Measurements from ENCODE around the gene GPS2. TPM values are rescaled to one million over a fixed set of nuclear protein-coding genes. Genes with fewer than 3 reads are reported as not detected.

Gene GPS2
- total RNA-seq, 1 donor from 2014 or later = 51.1 TPM

DNA sequence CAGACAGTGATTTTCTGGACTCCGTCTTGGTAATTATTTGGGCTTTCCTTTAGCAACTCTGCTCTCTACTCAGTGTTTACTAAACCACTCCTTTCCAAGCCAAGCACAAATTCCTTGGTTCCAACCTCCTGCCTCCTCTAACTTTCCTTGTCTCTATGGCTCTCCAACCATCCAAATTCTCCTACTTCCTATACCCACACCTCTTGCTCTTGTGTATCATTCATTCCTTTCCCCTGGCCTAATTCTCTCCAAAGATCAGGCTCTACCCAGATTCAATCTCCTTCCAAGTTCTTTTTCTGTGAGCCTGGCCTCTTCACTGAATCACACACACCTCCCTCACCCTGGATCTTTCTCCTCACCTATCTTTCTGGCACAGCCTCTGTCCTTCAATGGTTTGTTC is 12.8 kb upstream of the GPS2 start:
- Histone ChIP-seq H3K36me3 (peaks cover 0 to 24% of the 10 kb centered on the region in 2 donors), H3K4me1 (peaks cover 22% of the 10 kb centered on the region), H3K4me3 (no peak overlapping the region), H3K27ac (no peak overlapping the region), H3K9me3 (no peaks in the 10 kb centered on the region), H3K27me3 (no peaks in the 10 kb centered on the region)
- intact Hi-C loops (cut with DNase I) = no loop called here
- no peak for DNase-seq (ENCODE audit: extremely low spot score in 2 of 2)
- TF ChIP-seq POLR2AphosphoS5 (IDR thresholded peaks at IDR 0.05; ENCODE audit: insufficient read depth in 1 of 2, low read depth in 1 of 2) = no peak
- TF ChIP-seq POLR2A (IDR thresholded peaks at IDR 0.05) = no peak
- TF ChIP-seq, protein P1, sequence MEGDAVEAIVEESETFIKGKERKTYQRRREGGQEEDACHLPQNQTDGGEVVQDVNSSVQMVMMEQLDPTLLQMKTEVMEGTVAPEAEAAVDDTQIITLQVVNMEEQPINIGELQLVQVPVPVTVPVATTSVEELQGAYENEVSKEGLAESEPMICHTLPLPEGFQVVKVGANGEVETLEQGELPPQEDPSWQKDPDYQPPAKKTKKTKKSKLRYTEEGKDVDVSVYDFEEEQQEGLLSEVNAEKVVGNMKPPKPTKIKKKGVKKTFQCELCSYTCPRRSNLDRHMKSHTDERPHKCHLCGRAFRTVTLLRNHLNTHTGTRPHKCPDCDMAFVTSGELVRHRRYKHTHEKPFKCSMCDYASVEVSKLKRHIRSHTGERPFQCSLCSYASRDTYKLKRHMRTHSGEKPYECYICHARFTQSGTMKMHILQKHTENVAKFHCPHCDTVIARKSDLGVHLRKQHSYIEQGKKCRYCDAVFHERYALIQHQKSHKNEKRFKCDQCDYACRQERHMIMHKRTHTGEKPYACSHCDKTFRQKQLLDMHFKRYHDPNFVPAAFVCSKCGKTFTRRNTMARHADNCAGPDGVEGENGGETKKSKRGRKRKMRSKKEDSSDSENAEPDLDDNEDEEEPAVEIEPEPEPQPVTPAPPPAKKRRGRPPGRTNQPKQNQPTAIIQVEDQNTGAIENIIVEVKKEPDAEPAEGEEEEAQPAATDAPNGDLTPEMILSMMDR (IDR thresholded peaks at IDR 0.05) = no peak

DNA sequence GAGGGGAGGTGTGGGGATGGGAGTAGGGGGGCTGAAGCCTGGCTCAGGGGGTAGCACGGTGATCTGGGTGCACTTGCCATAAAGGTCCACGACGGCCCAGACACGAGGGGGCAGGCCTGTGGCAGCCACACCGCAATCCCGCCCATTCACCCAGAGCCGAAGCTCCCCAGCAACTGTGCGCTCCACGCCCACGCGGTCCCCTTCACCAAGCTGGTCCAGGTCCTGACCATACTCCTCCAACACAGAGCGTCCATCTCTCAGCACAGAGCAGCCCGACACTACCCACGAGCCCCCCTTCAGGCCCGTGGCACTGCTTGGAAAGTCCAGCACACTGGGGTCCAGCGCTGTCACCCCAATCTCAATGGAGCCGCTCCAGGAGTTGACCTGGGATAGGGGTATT is 12.3 kb upstream of the GPS2 start:
- DNase-seq (ENCODE audit: extremely low spot score in 2 of 2) = no peak
- Histone ChIP-seq H3K9me3 (no peaks in the 10 kb centered on the region), H3K27ac (no peak overlapping the region), H3K4me3 (no peak overlapping the region), H3K4me1 (peaks cover 22% of the 10 kb centered on the region), H3K36me3 (peaks cover 0 to 29% of the 10 kb centered on the region in 2 donors), H3K27me3 (no peaks in the 10 kb centered on the region)
- intact Hi-C loops (cut with DNase I) = no loop called here
- TF ChIP-seq, protein P1 (IDR thresholded peaks at IDR 0.05) = no peak
- no peak for TF ChIP-seq POLR2A (IDR thresholded peaks at IDR 0.05)
- TF ChIP-seq POLR2AphosphoS5 (IDR thresholded peaks at IDR 0.05; ENCODE audit: insufficient read depth in 1 of 2, low read depth in 1 of 2) = no peak

DNA sequence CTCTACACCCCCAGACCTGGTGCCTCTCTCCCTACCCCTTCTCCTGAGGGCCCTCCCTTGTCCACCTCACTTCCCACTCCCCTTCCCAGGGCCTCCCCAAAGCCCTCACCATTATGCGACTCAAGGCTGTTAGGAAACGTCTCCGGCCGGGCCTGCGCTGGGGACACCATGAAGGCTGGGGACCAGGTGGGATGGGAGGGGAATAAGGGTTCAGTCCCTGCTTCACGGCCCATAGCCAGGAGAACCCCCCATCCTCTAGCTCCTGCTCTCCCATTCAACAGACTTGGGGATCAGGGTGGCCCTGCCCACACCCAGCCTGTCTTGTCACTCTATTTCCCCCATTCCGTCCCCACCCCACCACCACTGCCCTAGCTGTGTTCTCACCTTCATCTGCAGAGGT is 11.9 kb upstream of the GPS2 start:
- H3K27ac ChIP-seq = no peak overlapping the region
- H3K4me3 ChIP-seq = no peak overlapping the region
- H3K27me3 ChIP-seq = no peaks in the 10 kb centered on the region
- intact Hi-C loops (cut with DNase I) = no loop called here
- no peak for DNase-seq (ENCODE audit: extremely low spot score in 2 of 2)
- no peaks in the 10 kb centered on the region for H3K9me3 ChIP-seq
- peaks cover 22% of the 10 kb centered on the region for H3K4me1 ChIP-seq
- TF ChIP-seq POLR2AphosphoS5 (IDR thresholded peaks at IDR 0.05; ENCODE audit: insufficient read depth in 1 of 2, low read depth in 1 of 2) (no peak), POLR2A (IDR thresholded peaks at IDR 0.05) (no peak)
- TF ChIP-seq, protein P1 (IDR thresholded peaks at IDR 0.05) = no peak
- peaks cover 0 to 34% of the 10 kb centered on the region in 2 donors for H3K36me3 ChIP-seq

DNA sequence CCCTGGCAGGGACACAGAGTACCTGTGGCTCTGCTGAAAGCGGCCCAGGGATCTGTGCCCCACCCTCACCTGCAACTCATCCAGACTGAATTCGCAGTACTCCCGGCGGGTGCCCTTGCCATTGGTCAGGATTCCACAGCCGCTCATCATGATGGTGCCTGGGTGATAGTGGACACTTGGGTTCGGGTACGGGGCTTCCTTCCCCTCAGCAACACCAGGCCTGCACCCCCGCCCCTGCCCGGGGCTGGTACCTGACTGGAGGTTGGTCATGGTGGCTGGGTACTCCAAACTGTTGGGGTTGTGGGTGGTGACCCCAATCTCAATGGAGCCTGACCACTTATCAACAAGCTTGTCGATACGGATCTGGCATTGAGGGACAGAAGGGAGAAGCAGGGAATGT is 11.0 kb upstream of the GPS2 start:
- no peak for DNase-seq (ENCODE audit: extremely low spot score in 2 of 2)
- Histone ChIP-seq H3K27ac (no peak overlapping the region), H3K27me3 (no peaks in the 10 kb centered on the region), H3K36me3 (peaks cover 0 to 42% of the 10 kb centered on the region in 2 donors), H3K4me1 (peaks cover 22% of the 10 kb centered on the region), H3K4me3 (no peak overlapping the region), H3K9me3 (no peaks in the 10 kb centered on the region)
- intact Hi-C loops (cut with DNase I) = no loop called here
- no peak for TF ChIP-seq POLR2AphosphoS5 (IDR thresholded peaks at IDR 0.05; ENCODE audit: insufficient read depth in 1 of 2, low read depth in 1 of 2)
- TF ChIP-seq, protein P1 (IDR thresholded peaks at IDR 0.05) = no peak
- TF ChIP-seq POLR2A (IDR thresholded peaks at IDR 0.05) = no peak

DNA sequence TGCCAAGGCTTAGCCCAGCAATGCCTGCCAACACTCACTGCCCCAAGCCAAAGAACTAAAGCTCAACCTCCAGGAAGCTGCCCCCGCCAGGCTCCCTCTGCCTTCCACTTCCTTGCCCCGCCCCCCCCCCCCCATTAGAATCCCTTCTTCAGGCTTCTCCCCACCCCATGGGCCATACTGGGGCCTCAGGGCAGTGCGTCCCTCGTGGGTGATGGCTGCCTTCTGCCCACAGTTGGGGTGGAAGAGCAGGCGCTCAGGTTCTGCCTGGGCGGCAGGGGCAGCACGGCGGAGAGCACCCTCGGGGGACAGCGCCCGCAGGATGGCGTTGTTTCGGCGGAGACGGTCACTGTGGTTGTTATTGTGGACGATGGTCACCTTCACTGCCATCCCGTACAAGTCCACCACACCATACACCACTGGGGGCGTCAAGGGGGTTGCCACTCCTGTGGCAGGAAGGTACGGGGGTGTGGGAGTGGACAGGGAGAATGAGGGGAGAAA is 9.9 kb upstream of the GPS2 start:
- peaks cover 0 to 51% of the 10 kb centered on the region in 2 donors for H3K36me3 ChIP-seq
- H3K9me3 ChIP-seq = no peaks in the 10 kb centered on the region
- DNase-seq (ENCODE audit: extremely low spot score in 2 of 2) = no peak
- intact Hi-C loops (cut with DNase I) = no loop called here
- no peaks in the 10 kb centered on the region for H3K27me3 ChIP-seq
- H3K4me1 ChIP-seq = peaks cover 14% of the 10 kb centered on the region
- H3K4me3 ChIP-seq = no peak overlapping the region
- H3K27ac ChIP-seq = no peak overlapping the region
- TF ChIP-seq, protein P1 (IDR thresholded peaks at IDR 0.05) = no peak
- TF ChIP-seq POLR2AphosphoS5 (IDR thresholded peaks at IDR 0.05; ENCODE audit: insufficient read depth in 1 of 2, low read depth in 1 of 2) (no peak), POLR2A (IDR thresholded peaks at IDR 0.05) (no peak)

All from vagina (tissue), 2 donors.